Mucosa of descending colon (tissue), 3 donors: Measurements from ENCODE around the gene LAMC1. TPM values are rescaled to one million over a fixed set of nuclear protein-coding genes. Genes with fewer than 3 reads are reported as not detected.

Source experiments
- ATAC-seq: fragments of 200-7000 bp; cut with Tn5 transposase; one replicate; pipeline ENCODE4 v1.9.1; 2020; ENCODE audit warnings: mild to moderate bottlenecking, moderate library complexity
- DNase-seq, 3 donors: peaks; one replicate each; pipeline ENCODE4 v3.0.0-alpha.2; 2020
- H3K36me3 ChIP-seq: fragments of 200-600 bp; one replicate; pipeline ENCODE4 v1.8.0; 2021; ENCODE audit warnings: low read depth, mild to moderate bottlenecking
- H3K4me1 ChIP-seq: fragments of 200-600 bp; one replicate; pipeline ENCODE4 v1.8.0; 2021; ENCODE audit warnings: low read depth, mild to moderate bottlenecking
- H3K4me3 ChIP-seq: fragments of 200-600 bp; one replicate; pipeline ENCODE4 v1.8.0; 2021; ENCODE audit warnings: mild to moderate bottlenecking
- H3K9me3 ChIP-seq: fragments of 200-600 bp; one replicate; pipeline ENCODE4 v1.8.0; 2021; ENCODE audit warnings: mild to moderate bottlenecking
- CTCF ChIP-seq: fragments of 200-600 bp; IDR thresholded peaks from one replicate; pipeline ENCODE4 v1.8.0; 2022; ENCODE audit warnings: antibody characterized with exemption, mild to moderate bottlenecking
- intact Hi-C, 2 donors: fragments of 100-400 bp; cut with DNase I in 1 of 2; cut with micrococcal nuclease in 1 of 2; formaldehyde crosslinking; loops; one replicate each; pipeline versions ENCODE4 v1.11.0 to v1.11.1; 2022; cut with DNase I, micrococcal nuclease
- total RNA-seq, 3 donors: library from RNA; stranded (reverse); fragmentation: NEBNext Ultra II Directional in 2 of 3; extraction: Animal tissue kit (Norgen Biotek cat#: 25700) in 2 of 3; gene quantifications; one replicate each; pipeline versions ENCODE4 v1.2.1 to v1.2.4, GENCODE V29; 2021 to 2023
- donor health status: DM: no; HTN: no; CAD: no; lungs with moderate emphysema.
- donor health status: DM: no; HTN: no; CAD: no.
- donor health status: DM: no; HTN: yes; CAD: no.

LAMC1 gene
- total RNA-seq, 3 donors from 2014 or later = 22.5 to 137 (median 46.7) TPM

- Histone ChIP-seq H3K36me3 (no peaks in the 10 kb centered on the region), H3K9me3 (no peaks in the 10 kb centered on the region), H3K4me3 (no peak overlapping the region), H3K4me1 (no peaks in the 10 kb centered on the region)
- intact Hi-C loops = no loop called here
- TF ChIP-seq CTCF = no peak
- DNase-seq = no peak
- no peak for ATAC-seq
These were observed 141.1 kb downstream of the LAMC1 start for GRCh38 chr1:183164340-183164739.

GRCh38 chr1:183164963-183165362, 141.7 kb downstream of the LAMC1 start:
- TF ChIP-seq CTCF = no peak
- Histone ChIP-seq H3K4me1 (no peaks in the 10 kb centered on the region), H3K9me3 (no peaks in the 10 kb centered on the region), H3K36me3 (no peaks in the 10 kb centered on the region), H3K4me3 (no peak overlapping the region)
- intact Hi-C loops = no loop called here
- ATAC-seq = no peak
- no peak for DNase-seq

- TF ChIP-seq CTCF = no peak
- DNase-seq (no peak), ATAC-seq (no peak)
- no peaks in the 10 kb centered on the region for H3K4me1 ChIP-seq
- intact Hi-C loops = no loop called here
- no peaks in the 10 kb centered on the region for H3K9me3 ChIP-seq
- H3K4me3 ChIP-seq = no peak overlapping the region
- H3K36me3 ChIP-seq = no peaks in the 10 kb centered on the region
These were observed 142.2 kb downstream of the LAMC1 start for GRCh38 chr1:183165456-183165855.

GRCh38 chr1:183166454-183166853, 143.2 kb downstream of the LAMC1 start:
- no peaks in the 10 kb centered on the region for H3K36me3 ChIP-seq
- intact Hi-C loops = no loop called here
- TF ChIP-seq CTCF = no peak
- no peak overlapping the region for H3K4me3 ChIP-seq
- ATAC-seq = no peak
- no peaks in the 10 kb centered on the region for H3K4me1 ChIP-seq
- no peak for DNase-seq
- no peaks in the 10 kb centered on the region for H3K9me3 ChIP-seq

- no peak for DNase-seq
- no peak for ATAC-seq
- Histone ChIP-seq H3K9me3 (no peaks in the 10 kb centered on the region), H3K4me1 (no peaks in the 10 kb centered on the region), H3K36me3 (no peaks in the 10 kb centered on the region), H3K4me3 (no peak overlapping the region)
- intact Hi-C loops = no loop called here
- no peak for TF ChIP-seq CTCF
These were observed 144.5 kb downstream of the LAMC1 start for GRCh38 chr1:183167676-183168075.

- no peaks in the 10 kb centered on the region for H3K4me1 ChIP-seq
- no peaks in the 10 kb centered on the region for H3K9me3 ChIP-seq
- no peak overlapping the region for H3K4me3 ChIP-seq
- ATAC-seq (no peak), DNase-seq (no peak)
- no peak for TF ChIP-seq CTCF
- no peaks in the 10 kb centered on the region for H3K36me3 ChIP-seq
- intact Hi-C loops = no loop called here
These were observed 145.1 kb downstream of the LAMC1 start for GRCh38 chr1:183168308-183168707.
